Loucy (cell line): ENCODE data around the gene B4GALT2.

Source experiments
- H2AFZ ChIP-seq: fragments of 200-600 bp; sonication (generic); 2 replicates; pipeline ENCODE4 v1.6.0; 2016; ENCODE audit warnings: antibody characterized with exemption, mild to moderate bottlenecking, low read length, moderate library complexity
- H3F3A ChIP-seq: fragments of 200-600 bp; 2 replicates; pipeline ENCODE4 v1.6.0; 2016; ENCODE audit warnings: antibody characterized with exemption, low read depth, mild to moderate bottlenecking
- H3K27me3 ChIP-seq: fragments of 200-600 bp; sonication (generic); 2 replicates; pipeline ENCODE4 v1.6.1; 2014; ENCODE audit warnings: low read length, mild to moderate bottlenecking; ENCODE audit not compliant: insufficient read depth, poor library complexity, severe bottlenecking
- H3K36me3 ChIP-seq: fragments of 200-600 bp; sonication (generic); 2 replicates; pipeline ENCODE4 v1.6.1; 2016; ENCODE audit warnings: low read length; ENCODE audit not compliant: insufficient read depth
- H3K4me1 ChIP-seq: fragments of 200-600 bp; sonication (generic); 2 replicates; pipeline ENCODE4 v1.5.1; 2014; ENCODE audit warnings: low read length, mild to moderate bottlenecking; ENCODE audit not compliant: insufficient read depth, poor library complexity, severe bottlenecking
- H3K4me2 ChIP-seq: fragments of 200-600 bp; sonication (generic); 2 replicates; pipeline ENCODE4 v1.6.0; 2014; ENCODE audit warnings: antibody characterized with exemption, low read length, low read depth, mild to moderate bottlenecking; ENCODE audit not compliant: poor library complexity, severe bottlenecking
- H3K4me3 ChIP-seq: fragments of 200-600 bp; sonication (generic); 2 replicates; pipeline ENCODE4 v1.5.1; 2014; ENCODE audit warnings: low read length, mild to moderate bottlenecking, mixed read lengths; ENCODE audit not compliant: poor library complexity, severe bottlenecking
- H3K79me2 ChIP-seq: fragments of 200-600 bp; sonication (generic); 2 replicates; pipeline ENCODE4 v1.6.1; 2014; ENCODE audit warnings: low read length; ENCODE audit not compliant: insufficient read depth
- H3K9ac ChIP-seq: fragments of 200-600 bp; sonication (generic); 2 replicates; pipeline ENCODE4 v1.6.0; 2014; ENCODE audit warnings: mild to moderate bottlenecking, low read depth, low read length, moderate library complexity; ENCODE audit not compliant: poor library complexity, severe bottlenecking
- H3K9me2 ChIP-seq: fragments of 200-600 bp; sonication (generic); replicated peaks from 2 replicates; pipeline ENCODE4 v1.6.1; 2016; ENCODE audit warnings: low read depth, low read length, mixed read lengths
- H3K9me3 ChIP-seq: fragments of 200-600 bp; sonication (generic); 2 replicates; pipeline ENCODE4 v1.6.1; 2014; ENCODE audit warnings: mild to moderate bottlenecking, antibody characterized with exemption, low read length, low read depth; ENCODE audit not compliant: insufficient read depth
- H4K20me1 ChIP-seq: fragments of 200-600 bp; sonication (generic); 2 replicates; pipeline ENCODE4 v1.6.0; 2014; ENCODE audit warnings: antibody characterized with exemption, low read length, mild to moderate bottlenecking; ENCODE audit not compliant: insufficient read depth, poor library complexity, severe bottlenecking
- CTCF ChIP-seq: fragments of 200-600 bp; sonication (generic); conservative IDR thresholded peaks from 2 replicates; pipeline ENCODE4 v1.5.1; 2014; ENCODE audit warnings: mild to moderate bottlenecking, antibody characterized with exemption, low read length
- EZH2phosphoT487 ChIP-seq: fragments of 200-600 bp; IDR thresholded peaks from 2 replicates; pipeline ENCODE4 v1.6.1; 2018; ENCODE audit warnings: antibody characterized with exemption, mild to moderate bottlenecking, moderate library complexity, borderline replicate concordance

The B4GALT2 gene

GRCh38 chr1:44012404-44012803 is 33.4 kb downstream of the B4GALT2 start:
- no peaks in the 10 kb centered on the region for H3K9me2 ChIP-seq
- no peaks in the 10 kb centered on the region for H3K79me2 ChIP-seq
- H3K4me1 ChIP-seq: no peaks in the 10 kb centered on the region
- no peaks in the 10 kb centered on the region for H3K36me3 ChIP-seq
- no peaks in the 10 kb centered on the region for H3K27me3 ChIP-seq
- H3K9me3 ChIP-seq: no peaks in the 10 kb centered on the region
- H2AFZ ChIP-seq: no peak overlapping the region
- H3K4me3 ChIP-seq: no peak overlapping the region
- no peak overlapping the region for H3K9ac ChIP-seq
- TF ChIP-seq CTCF (no peak), EZH2phosphoT487 (no peak)
- H4K20me1 ChIP-seq: no peaks in the 10 kb centered on the region
- no peak overlapping the region for H3K4me2 ChIP-seq
- no peaks in the 10 kb centered on the region for H3F3A ChIP-seq

- no peak overlapping the region for H3K4me2 ChIP-seq
- TF ChIP-seq EZH2phosphoT487: no peak
- no peak for TF ChIP-seq CTCF
- H4K20me1 ChIP-seq: no peaks in the 10 kb centered on the region
- no peaks in the 10 kb centered on the region for H3K9me3 ChIP-seq
- no peaks in the 10 kb centered on the region for H3K79me2 ChIP-seq
- H3K36me3 ChIP-seq: no peaks in the 10 kb centered on the region
- H3F3A ChIP-seq: no peaks in the 10 kb centered on the region
- H2AFZ ChIP-seq: no peak overlapping the region
- no peaks in the 10 kb centered on the region for H3K9me2 ChIP-seq
- no peaks in the 10 kb centered on the region for H3K4me1 ChIP-seq
- H3K9ac ChIP-seq: no peak overlapping the region
- H3K27me3 ChIP-seq: no peaks in the 10 kb centered on the region
- no peak overlapping the region for H3K4me3 ChIP-seq
Measured at GRCh38 chr1:44012941-44013609, 34.1 kb downstream of the B4GALT2 start.

GRCh38 chr1:44013949-44014348 is 34.9 kb downstream of the B4GALT2 start:
- no peak overlapping the region for H3K9ac ChIP-seq
- H3K4me2 ChIP-seq: no peak overlapping the region
- H4K20me1 ChIP-seq: no peaks in the 10 kb centered on the region
- no peaks in the 10 kb centered on the region for H3F3A ChIP-seq
- H3K27me3 ChIP-seq: no peaks in the 10 kb centered on the region
- H3K79me2 ChIP-seq: no peaks in the 10 kb centered on the region
- H2AFZ ChIP-seq: no peak overlapping the region
- no peaks in the 10 kb centered on the region for H3K9me2 ChIP-seq
- H3K36me3 ChIP-seq: no peaks in the 10 kb centered on the region
- TF ChIP-seq EZH2phosphoT487 (no peak), CTCF (no peak)
- no peaks in the 10 kb centered on the region for H3K9me3 ChIP-seq
- no peaks in the 10 kb centered on the region for H3K4me1 ChIP-seq
- no peak overlapping the region for H3K4me3 ChIP-seq
